ENCODE results near the gene KHDC1. TPM values are rescaled to one million over a fixed set of nuclear protein-coding genes. Genes with fewer than 3 reads are reported as not detected.
"Not testable (repeated sequence)": the region's sequence is repeated elsewhere in the genome, so short reads cannot be mapped to it uniquely, and the experiment has no call there.

The KHDC1 gene
- total and polyA plus RNA-seq, 2 of the 4 experiments (the other 2 are of a cell fraction): 1.6 to 5.5 TPM

DNA sequence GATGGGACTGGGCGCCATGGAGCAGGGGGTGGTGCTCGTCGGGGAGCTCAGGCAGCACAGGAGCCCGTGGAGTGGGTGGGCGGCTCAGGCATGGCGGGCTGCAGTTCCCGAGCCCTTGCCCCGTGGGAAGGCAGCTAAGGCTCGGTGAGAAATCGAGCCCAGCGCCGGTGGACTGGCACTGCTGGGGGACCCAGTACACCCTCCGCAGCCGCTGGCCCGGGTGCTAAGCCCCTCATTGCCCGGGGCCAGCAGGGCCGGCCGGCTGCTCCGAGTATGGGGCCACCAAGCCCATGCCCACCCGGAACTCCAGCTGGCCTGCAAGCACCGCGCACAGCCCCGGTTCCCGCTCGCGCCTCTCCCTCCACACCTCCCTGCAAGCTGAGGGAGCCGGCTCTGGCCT is 5.9 kb upstream of the KHDC1 start:
- H3K36me3 ChIP-seq (ENCODE audit: control insufficient read depth, insufficient read depth, low read length): peaks cover 12% of the 10 kb centered on the region
- BruUV-seq (replicated peaks); H3K9me3 ChIP-seq (ENCODE audit: control insufficient read depth, insufficient read depth, low read length); H2BK20ac ChIP-seq (ENCODE audit: low read depth, low read length); H2AK5ac ChIP-seq (ENCODE audit: low read depth, low read length); H3K9ac ChIP-seq (ENCODE audit: low read depth, low read length); H2BK15ac ChIP-seq (ENCODE audit: low read depth, low read length); intact Hi-C loops (cut with micrococcal nuclease); H3K4me3 ChIP-seq (ENCODE audit: insufficient read depth, low read depth, low read length); H3K23ac ChIP-seq (ENCODE audit: low read depth, low read length); H3K14ac ChIP-seq (replicated peaks; ENCODE audit: low read depth, low read length); H2AK9ac ChIP-seq (replicated peaks; ENCODE audit: low read depth, low read length, poor library complexity); H3K27me3 ChIP-seq (ENCODE audit: control insufficient read depth, insufficient read depth, low read length); H3K9me1 ChIP-seq (ENCODE audit: insufficient read depth, low read length); H3K4ac ChIP-seq (ENCODE audit: low read depth, low read length); H3K4me1 ChIP-seq (ENCODE audit: control insufficient read depth, insufficient read depth, low read length); H2BK5ac ChIP-seq (ENCODE audit: low read depth, low read length, poor library complexity, severe bottlenecking); in situ Hi-C loops (cut with MboI; ENCODE audit: low sequenced_read_pairs); DNase-seq; H4K91ac ChIP-seq (ENCODE audit: insufficient read depth, low read depth, low read length); H3K27ac ChIP-seq (ENCODE audit: insufficient read depth, low read length); H3K18ac ChIP-seq (ENCODE audit: low read depth, low read length); CTCF ChIA-PET; H2BK120ac ChIP-seq (ENCODE audit: low read depth, low read length); H4K5ac ChIP-seq (ENCODE audit: low read depth, low read length); H3K4me2 ChIP-seq (ENCODE audit: low read depth, low read length); H2AFZ ChIP-seq (replicated peaks; ENCODE audit: low read length, poor library complexity); H3K56ac ChIP-seq (ENCODE audit: extremely low read depth, insufficient read depth, low read length); ATAC-seq (ENCODE audit: low read depth); H4K8ac ChIP-seq (ENCODE audit: low read depth in 2 of 2, low read length in 2 of 2); POLR2A ChIA-PET (ENCODE audit: unreplicated experiment); H4K20me1 ChIP-seq (ENCODE audit: insufficient read depth, low read length); dilution Hi-C loops (cut with HindIII; ENCODE audit: low sequenced_read_pairs, unreplicated experiment): not testable (repeated sequence)
- H3K79me1 ChIP-seq (ENCODE audit: low read depth in 1 of 2, low read length in 2 of 2): peaks cover 7 to 13% of the 10 kb centered on the region in 2 experiments
- WGBS, 2 experiments (ENCODE audit: extremely low coverage in 2 of 2, insufficient read length in 1 of 2): 80% methylated on average over 2 of the region's 27 CpGs; no CpG with 5 or more reads in 1 of the 2 experiments
